K562 (cell line): ENCODE data around the gene ARHGEF40. TPM values are rescaled to one million over a fixed set of nuclear protein-coding genes. Genes with fewer than 3 reads are reported as not detected.

ENCODE experiments used
- CBX1 ChIP-seq: sonication (generic); IDR thresholded peaks from 2 replicates; pipeline ENCODE4 v1.6.1; 2016; ENCODE audit warnings: antibody characterized with exemption, low read depth, mild to moderate bottlenecking
- CTBP1 ChIP-seq: fragments of 450-650 bp; IDR thresholded peaks from 2 replicates; pipeline ENCODE4 v1.6.1; 2016; ENCODE audit warnings: borderline replicate concordance
- ERF ChIP-seq: fragments of 450-650 bp; formaldehyde crosslinking; IDR thresholded peaks from 2 replicates; pipeline ENCODE4 v1.4.0; 2020; ENCODE audit warnings: mild to moderate bottlenecking, mixed read lengths
- HINFP ChIP-seq: fragments of 450-650 bp; conservative IDR thresholded peaks from 2 replicates; pipeline ENCODE4 v1.6.1; 2016; ENCODE audit warnings: missing genetic modification characterization, low read depth, mild to moderate bottlenecking, control low read depth, missing compliant biosample characterization
- NCOA1 ChIP-seq: fragments of 450-650 bp; IDR thresholded peaks from 2 replicates; pipeline ENCODE4 v1.6.1; 2016; ENCODE audit warnings: low read depth
- PBX2 ChIP-seq, 2 experiments: IDR thresholded peaks in 1 of 2; conservative IDR thresholded peaks in 1 of 2; 2 replicates each; pipeline ENCODE4 v1.6.1; 2016; ENCODE audit warnings: low read depth in 2 of 2, mild to moderate bottlenecking in 1 of 2, missing compliant biosample characterization in 1 of 2, missing genetic modification characterization in 1 of 2, moderate library complexity in 1 of 2
- SMAD4 ChIP-seq: fragments of 250-450 bp; sonication (Bioruptor Pico); conservative IDR thresholded peaks from 2 replicates; pipeline ENCODE4 v1.8.0; 2021; ENCODE audit warnings: inconsistent platforms, mild to moderate bottlenecking, moderate library complexity
- SOX6 ChIP-seq: fragments of 450-650 bp; IDR thresholded peaks from 2 replicates; pipeline ENCODE4 v1.6.1; 2014; ENCODE audit warnings: mild to moderate bottlenecking
- SP1 ChIP-seq: sonication (generic); formaldehyde crosslinking; IDR thresholded peaks from 2 replicates; pipeline ENCODE4 v1.8.1; 2022; ENCODE audit warnings: mild to moderate bottlenecking, missing genetic modification reagents
- ZBTB5 ChIP-seq: fragments of 450-650 bp; IDR thresholded peaks from 2 replicates; pipeline ENCODE4 v1.6.1; 2017; ENCODE audit warnings: antibody characterized with exemption
- polyA plus RNA-seq, 8 experiments: library from polyadenylated mRNA; depleted of rRNA in 4 of 8; stranded (reverse) in 5 of 8; unstranded in 3 of 8; fragments of >200 nt; fragmentation: Nextera tagmentation in 2 of 8; fragmentation: Illumina TruSeq in 1 of 8; extraction: Ambion mirVana in 2 of 8; extraction: Trizol in 1 of 8; gene quantifications; 2 replicates each; pipeline versions ENCODE4 v1.2.1 to v1.2.3, GENCODE V29; 2011 to 2014; ENCODE audit warnings: inconsistent platforms in 1 of 8, missing spikeins in 1 of 8
- total RNA-seq, 7 experiments: library from RNA; depleted of rRNA in 6 of 7; stranded (reverse); fragments of >200 nt in 6 of 7; fragmentation: Illumina TruSeq in 2 of 7; extraction: Trizol in 2 of 7; gene quantifications; 2 replicates each; pipeline versions ENCODE4 v1.2.1 to v1.2.3, GENCODE V29; 2011 to 2021; ENCODE audit warnings: low replicate concordance in 1 of 7
- TF ChIP-seq, protein P1 (sequence below), 2 experiments: fragments of 450-650 bp in 1 of 2; sonication (generic) in 1 of 2; formaldehyde crosslinking in 1 of 2; IDR thresholded peaks; 2 replicates each; pipeline versions ENCODE4 v1.7.1 to v1.9.0; 2016 to 2022; ENCODE audit warnings: inconsistent platforms in 1 of 2, mild to moderate bottlenecking in 1 of 2, missing genetic modification reagents in 1 of 2

ARHGEF40 gene
- total and polyA plus RNA-seq, 9 of the 15 experiments (the other 6 are each of a cell fraction or from before 2014, with no cell fraction given): 0.42 to 6.3 (median 3.8) TPM

- TF ChIP-seq, protein P1, sequence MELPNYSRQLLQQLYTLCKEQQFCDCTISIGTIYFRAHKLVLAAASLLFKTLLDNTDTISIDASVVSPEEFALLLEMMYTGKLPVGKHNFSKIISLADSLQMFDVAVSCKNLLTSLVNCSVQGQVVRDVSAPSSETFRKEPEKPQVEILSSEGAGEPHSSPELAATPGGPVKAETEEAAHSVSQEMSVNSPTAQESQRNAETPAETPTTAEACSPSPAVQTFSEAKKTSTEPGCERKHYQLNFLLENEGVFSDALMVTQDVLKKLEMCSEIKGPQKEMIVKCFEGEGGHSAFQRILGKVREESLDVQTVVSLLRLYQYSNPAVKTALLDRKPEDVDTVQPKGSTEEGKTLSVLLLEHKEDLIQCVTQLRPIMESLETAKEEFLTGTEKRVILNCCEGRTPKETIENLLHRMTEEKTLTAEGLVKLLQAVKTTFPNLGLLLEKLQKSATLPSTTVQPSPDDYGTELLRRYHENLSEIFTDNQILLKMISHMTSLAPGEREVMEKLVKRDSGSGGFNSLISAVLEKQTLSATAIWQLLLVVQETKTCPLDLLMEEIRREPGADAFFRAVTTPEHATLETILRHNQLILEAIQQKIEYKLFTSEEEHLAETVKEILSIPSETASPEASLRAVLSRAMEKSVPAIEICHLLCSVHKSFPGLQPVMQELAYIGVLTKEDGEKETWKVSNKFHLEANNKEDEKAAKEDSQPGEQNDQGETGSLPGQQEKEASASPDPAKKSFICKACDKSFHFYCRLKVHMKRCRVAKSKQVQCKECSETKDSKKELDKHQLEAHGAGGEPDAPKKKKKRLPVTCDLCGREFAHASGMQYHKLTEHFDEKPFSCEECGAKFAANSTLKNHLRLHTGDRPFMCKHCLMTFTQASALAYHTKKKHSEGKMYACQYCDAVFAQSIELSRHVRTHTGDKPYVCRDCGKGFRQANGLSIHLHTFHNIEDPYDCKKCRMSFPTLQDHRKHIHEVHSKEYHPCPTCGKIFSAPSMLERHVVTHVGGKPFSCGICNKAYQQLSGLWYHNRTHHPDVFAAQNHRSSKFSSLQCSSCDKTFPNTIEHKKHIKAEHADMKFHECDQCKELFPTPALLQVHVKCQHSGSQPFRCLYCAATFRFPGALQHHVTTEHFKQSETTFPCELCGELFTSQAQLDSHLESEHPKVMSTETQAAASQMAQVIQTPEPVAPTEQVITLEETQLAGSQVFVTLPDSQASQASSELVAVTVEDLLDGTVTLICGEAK (IDR thresholded peaks at IDR 0.05): no peak
- TF ChIP-seq, protein P1 (CRISPR knock-in tag; IDR thresholded peaks at IDR 0.05): no peak
- peak; percentile 66; the same call in 1 of the 2 replicates for TF ChIP-seq CTBP1
- TF ChIP-seq PBX2 (CRISPR knock-in tag; IDR thresholded peaks at IDR 0.05; ENCODE audit: low read depth): no peak
- TF ChIP-seq PBX2 (tag; conservative IDR thresholded peaks at IDR 0.05; ENCODE audit: low read depth): no peak
- TF ChIP-seq HINFP (tag): no peak
- TF ChIP-seq ZBTB5: no peak
- 0 out of 2 replicates have a peak, but pooled peaks have one; percentile 17 for TF ChIP-seq NCOA1
- no peak for TF ChIP-seq CBX1
- TF ChIP-seq ERF (CRISPR knock-in tag): no peak
- TF ChIP-seq SMAD4 (CRISPR knock-in tag): peak; percentile 15; the same call in 1 of the 2 replicates
- no peak for TF ChIP-seq SP1
- peak; percentile 9; the same call in 1 of the 2 replicates for TF ChIP-seq SOX6
These were observed 26.0 kb upstream of the ARHGEF40 start (continued) for GRCh38 chr14:21043974-21044618.
